DND-41 (cell line): ENCODE data around the gene LAMA4.

Experiments
- ATAC-seq: fragments of 200-7000 bp; cut with Tn5 transposase; 3 replicates; pipeline ENCODE4 v1.9.1; 2021; ENCODE audit warnings: low read depth; ENCODE audit not compliant: insufficient read depth
- DNase-seq: peaks from one replicate; pipeline ENCODE4 v3.0.0-alpha.2; 2020
- H2AFZ ChIP-seq: 2 replicates; pipeline ENCODE4 v1.6.0; 2012; ENCODE audit warnings: low read depth, low read length
- H3K27ac ChIP-seq: 2 replicates; pipeline ENCODE4 v1.5.1; 2012; ENCODE audit warnings: low read length, inconsistent platforms
- H3K27me3 ChIP-seq: fragments of 200-600 bp; sonication (generic); 2 replicates; pipeline ENCODE4 v1.6.0; 2012; ENCODE audit warnings: low read length, mild to moderate bottlenecking, inconsistent platforms; ENCODE audit not compliant: insufficient read depth, poor library complexity
- H3K36me3 ChIP-seq: 2 replicates; pipeline ENCODE4 v1.5.1; 2012; ENCODE audit warnings: low read length, inconsistent platforms; ENCODE audit not compliant: insufficient read depth
- H3K4me1 ChIP-seq: 2 replicates; pipeline ENCODE4 v1.5.1; 2012; ENCODE audit warnings: mild to moderate bottlenecking, low read length; ENCODE audit not compliant: insufficient read depth
- H3K4me2 ChIP-seq: 2 replicates; pipeline ENCODE4 v1.6.0; 2012; ENCODE audit warnings: mild to moderate bottlenecking, moderate library complexity, low read length, inconsistent platforms; ENCODE audit not compliant: insufficient read depth
- H3K4me3 ChIP-seq, 2 experiments: fragments of 200-600 bp in 1 of 2; shearing (Covaris generic) in 1 of 2; 2 replicates each; pipeline ENCODE4 v1.5.1; 2012 to 2016; ENCODE audit warnings: inconsistent platforms in 2 of 2, low read length in 2 of 2, mild to moderate bottlenecking in 2 of 2, low read depth in 1 of 2, moderate library complexity in 1 of 2
- H3K79me2 ChIP-seq: 2 replicates; pipeline ENCODE4 v1.6.0; 2012; ENCODE audit warnings: low read length, inconsistent platforms; ENCODE audit not compliant: insufficient read depth
- H3K9ac ChIP-seq: 2 replicates; pipeline ENCODE4 v1.6.0; 2012; ENCODE audit warnings: low read depth, mild to moderate bottlenecking, inconsistent platforms, low read length, moderate library complexity
- H3K9me3 ChIP-seq: 2 replicates; pipeline ENCODE4 v1.5.1; 2012; ENCODE audit warnings: low read length, moderate library complexity, mild to moderate bottlenecking, inconsistent platforms; ENCODE audit not compliant: insufficient read depth, severe bottlenecking
- H4K20me1 ChIP-seq: 2 replicates; pipeline ENCODE4 v1.6.0; 2012; ENCODE audit warnings: low read length; ENCODE audit not compliant: insufficient read depth
- CTCF ChIP-seq: IDR thresholded peaks from 2 replicates; pipeline ENCODE4 v1.5.1; 2012; ENCODE audit warnings: borderline replicate concordance, low read length, moderate library complexity, mild to moderate bottlenecking; ENCODE audit not compliant: poor library complexity, severe bottlenecking; ENCODE audit errors: extremely low read depth
- EZH2 ChIP-seq: IDR thresholded peaks from 3 replicates; pipeline ENCODE4 v1.6.1; 2012; ENCODE audit warnings: borderline replicate concordance, low read depth, mild to moderate bottlenecking, moderate library complexity, low read length, inconsistent platforms; ENCODE audit not compliant: severe bottlenecking

The LAMA4 gene

GRCh38 chr6:112251171-112251875 lies 3.0 kb downstream of the LAMA4 start:
- no peak overlapping the region for H3K4me2 ChIP-seq
- H3K4me3 ChIP-seq: no peak overlapping the region
- TF ChIP-seq EZH2 (no peak), CTCF (no peak)
- DNase-seq (no peak), ATAC-seq (no peak)
- H3K27ac ChIP-seq: no peak overlapping the region
- no peaks in the 10 kb centered on the region for H3K79me2 ChIP-seq
- no peaks in the 10 kb centered on the region for H4K20me1 ChIP-seq
- no peak overlapping the region for H2AFZ ChIP-seq
- H3K27me3 ChIP-seq: peaks cover 3% of the 10 kb centered on the region
- H3K9me3 ChIP-seq: no peaks in the 10 kb centered on the region
- H3K4me1 ChIP-seq: no peaks in the 10 kb centered on the region
- no peak overlapping the region for H3K9ac ChIP-seq
- no peaks in the 10 kb centered on the region for H3K36me3 ChIP-seq

GRCh38 chr6:112249489-112249888 lies 4.9 kb downstream of the LAMA4 start:
- H3K4me1 ChIP-seq: no peaks in the 10 kb centered on the region

GRCh38 chr6:112247275-112247674 lies 7.1 kb downstream of the LAMA4 start:
- Histone ChIP-seq H2AFZ (no peak overlapping the region), H3K4me3 (no peak overlapping the region), H3K36me3 (no peaks in the 10 kb centered on the region), H3K9me3 (no peaks in the 10 kb centered on the region), H3K9ac (no peak overlapping the region), H3K27ac (no peak overlapping the region), H3K27me3 (peaks cover 9% of the 10 kb centered on the region), H3K79me2 (no peaks in the 10 kb centered on the region), H4K20me1 (no peaks in the 10 kb centered on the region), H3K4me1 (no peaks in the 10 kb centered on the region), H3K4me2 (no peak overlapping the region)
- ATAC-seq: no peak
- no peak for TF ChIP-seq CTCF
- no peak for TF ChIP-seq EZH2
- no peak for DNase-seq

More at GRCh38 chr6:112249489-112249888, 4.9 kb downstream of the LAMA4 start:
- H3K36me3 ChIP-seq: no peaks in the 10 kb centered on the region
- H4K20me1 ChIP-seq: no peaks in the 10 kb centered on the region
- H3K9me3 ChIP-seq: no peaks in the 10 kb centered on the region
- no peak overlapping the region for H3K4me3 ChIP-seq
- H3K9ac ChIP-seq: no peak overlapping the region
- no peaks in the 10 kb centered on the region for H3K79me2 ChIP-seq
- no peak overlapping the region for H3K4me2 ChIP-seq
- H2AFZ ChIP-seq: no peak overlapping the region
- DNase-seq: no peak
- no peak for ATAC-seq
- TF ChIP-seq CTCF (no peak), EZH2 (no peak)
- H3K27ac ChIP-seq: no peak overlapping the region
- H3K27me3 ChIP-seq: peaks cover 2% of the 10 kb centered on the region
